Astrocyte of the spinal cord (primary cell): ENCODE data around the gene DAPP1.

ENCODE experiments used
- DNase-seq: peaks from one replicate; pipeline ENCODE4 v3.0.0; 2011; ENCODE audit warnings: low read depth, low spot score
- H3K4me3 ChIP-seq: 2 replicates; pipeline ENCODE4 v1.5.1; 2011; ENCODE audit warnings: low read depth, mild to moderate bottlenecking, low read length, moderate library complexity
- in situ Hi-C: cut with HindIII; loops from 2 replicates; pipeline ENCODE4 v1.10.0; 2017; ENCODE audit warnings: low sequenced_read_pairs
- TF ChIP-seq, protein P1 (sequence below): IDR thresholded peaks from 2 replicates; pipeline ENCODE4 v1.5.1; 2012; ENCODE audit warnings: low read depth, mild to moderate bottlenecking, low read length, inconsistent platforms

The DAPP1 gene

DNA sequence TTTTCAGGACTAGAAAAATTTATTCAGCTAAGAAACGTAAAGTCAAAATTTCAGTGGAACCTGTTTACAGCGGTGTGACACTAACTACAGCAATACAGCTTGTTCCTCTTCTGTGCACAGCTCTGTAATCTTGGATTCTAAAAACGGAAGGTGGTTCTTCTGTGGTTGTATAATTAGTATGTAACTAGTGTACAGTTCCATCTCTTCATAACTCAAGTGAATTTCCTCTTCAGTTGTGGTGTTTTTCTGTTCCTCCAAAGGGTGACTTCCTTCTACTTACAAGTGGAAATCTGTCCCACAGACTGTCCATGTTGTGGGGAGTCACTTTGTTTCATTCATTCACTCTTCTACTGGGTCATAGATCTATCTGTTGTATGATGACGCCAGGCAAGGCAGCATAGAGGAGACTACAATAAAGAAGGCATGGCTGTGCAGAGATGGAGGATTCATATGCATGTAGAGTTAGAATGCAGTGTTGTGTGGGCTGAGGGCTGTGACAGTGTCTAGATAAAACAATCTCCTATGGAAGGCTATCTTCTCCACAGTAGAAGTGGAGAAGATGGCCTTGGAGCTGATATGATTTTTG lies 5.4 kb downstream of the DAPP1 start:
- H3K4me3 ChIP-seq = no peak overlapping the region
- in situ Hi-C loops = no loop called here

GRCh38 chr4:99822734-99823133 lies 6.1 kb downstream of the DAPP1 start:
- in situ Hi-C loops = no loop called here
- no peak for DNase-seq
- H3K4me3 ChIP-seq = no peak overlapping the region
- TF ChIP-seq, protein P1, sequence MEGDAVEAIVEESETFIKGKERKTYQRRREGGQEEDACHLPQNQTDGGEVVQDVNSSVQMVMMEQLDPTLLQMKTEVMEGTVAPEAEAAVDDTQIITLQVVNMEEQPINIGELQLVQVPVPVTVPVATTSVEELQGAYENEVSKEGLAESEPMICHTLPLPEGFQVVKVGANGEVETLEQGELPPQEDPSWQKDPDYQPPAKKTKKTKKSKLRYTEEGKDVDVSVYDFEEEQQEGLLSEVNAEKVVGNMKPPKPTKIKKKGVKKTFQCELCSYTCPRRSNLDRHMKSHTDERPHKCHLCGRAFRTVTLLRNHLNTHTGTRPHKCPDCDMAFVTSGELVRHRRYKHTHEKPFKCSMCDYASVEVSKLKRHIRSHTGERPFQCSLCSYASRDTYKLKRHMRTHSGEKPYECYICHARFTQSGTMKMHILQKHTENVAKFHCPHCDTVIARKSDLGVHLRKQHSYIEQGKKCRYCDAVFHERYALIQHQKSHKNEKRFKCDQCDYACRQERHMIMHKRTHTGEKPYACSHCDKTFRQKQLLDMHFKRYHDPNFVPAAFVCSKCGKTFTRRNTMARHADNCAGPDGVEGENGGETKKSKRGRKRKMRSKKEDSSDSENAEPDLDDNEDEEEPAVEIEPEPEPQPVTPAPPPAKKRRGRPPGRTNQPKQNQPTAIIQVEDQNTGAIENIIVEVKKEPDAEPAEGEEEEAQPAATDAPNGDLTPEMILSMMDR = no peak

More for the DNA sequence above, 5.4 kb downstream of the DAPP1 start:
- TF ChIP-seq, protein P1 = no peak
- no peak for DNase-seq

- no peak for DNase-seq
- no peak overlapping the region for H3K4me3 ChIP-seq
- TF ChIP-seq, protein P1 = no peak
- in situ Hi-C loops = no loop called here
Measured at GRCh38 chr4:99824070-99824599, 7.5 kb downstream of the DAPP1 start.

DNA sequence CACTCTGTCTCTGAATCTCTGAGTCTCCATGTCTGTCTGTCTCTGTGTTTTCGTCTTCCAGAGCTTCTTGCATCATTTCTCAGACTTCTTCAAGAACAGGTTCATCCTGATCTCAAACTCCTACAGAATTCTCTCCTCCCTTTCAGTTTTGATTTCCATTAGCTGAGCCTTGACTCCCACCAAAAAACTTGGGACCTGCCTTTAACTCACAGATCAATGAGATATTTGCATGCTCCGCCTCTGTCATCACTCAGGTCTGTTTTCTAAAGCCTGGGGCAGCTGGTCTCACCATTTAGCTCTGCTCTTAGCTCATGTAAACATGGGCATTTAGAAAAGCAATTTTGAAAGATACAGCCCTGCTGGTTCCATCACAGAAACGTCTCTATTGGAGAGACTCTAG lies 8.6 kb downstream of the DAPP1 start:
- TF ChIP-seq, protein P1 = no peak
- DNase-seq = no peak
- no peak overlapping the region for H3K4me3 ChIP-seq
- in situ Hi-C loops = no loop called here

GRCh38 chr4:99826016-99826415 lies 9.4 kb downstream of the DAPP1 start:
- in situ Hi-C loops = no loop called here
- no peak overlapping the region for H3K4me3 ChIP-seq
- TF ChIP-seq, protein P1 = no peak
- DNase-seq = no peak

- no peak overlapping the region for H3K4me3 ChIP-seq
- TF ChIP-seq, protein P1 = no peak
- in situ Hi-C loops = no loop called here
- no peak for DNase-seq
Measured at GRCh38 chr4:99827454-99827853, 10.8 kb downstream of the DAPP1 start.

- in situ Hi-C loops = no loop called here
- no peak for DNase-seq
- H3K4me3 ChIP-seq = no peak overlapping the region
- TF ChIP-seq, protein P1 = no peak
Measured at GRCh38 chr4:99827857-99828256, 11.2 kb downstream of the DAPP1 start.
